PC-9 (cell line): Measurements from ENCODE around the gene CFAP97D2.

Experiments
- CTCF ChIP-seq: fragments of 200-600 bp; sonication (generic); conservative IDR thresholded peaks from 2 replicates; pipeline ENCODE4 v1.6.1; 2017; ENCODE audit warnings: mixed run types, antibody characterized with exemption, mild to moderate bottlenecking, moderate library complexity
- EZH2 ChIP-seq: fragments of 200-600 bp; sonication (generic); IDR thresholded peaks from 2 replicates; pipeline ENCODE4 v1.8.0; 2017; ENCODE audit warnings: antibody characterized with exemption, low read depth

GRCh38 chr13:114155926-114156883 lies 22.9 kb upstream of the CFAP97D2 start:
- TF ChIP-seq EZH2 = no peak
- no peak for TF ChIP-seq CTCF
